HG03432 (cell line): ENCODE results near the gene SPAG17.
A peak's percentile ranks its signal among the peaks of the same experiment; 100 is the strongest.

Source experiments
- ATAC-seq: cut with Tn5 transposase; IDR thresholded peaks from one replicate; pipeline ENCODE4 v1.9.1; 2021; ENCODE audit warnings: mild to moderate bottlenecking, moderate library complexity; ENCODE audit not compliant: unreplicated experiment

SPAG17 gene

GRCh38 chr1:118081387-118081786, 103.6 kb downstream of the SPAG17 start:
- peak; percentile 84 for ATAC-seq

- no peak for ATAC-seq
Measured at GRCh38 chr1:118077331-118078045, 107.5 kb downstream of the SPAG17 start.

GRCh38 chr1:118075116-118075515, 109.9 kb downstream of the SPAG17 start:
- ATAC-seq = no peak

GRCh38 chr1:118073648-118074435, 111.2 kb downstream of the SPAG17 start:
- no peak for ATAC-seq

- ATAC-seq = no peak
Measured at GRCh38 chr1:118049981-118050380, 135.0 kb downstream of the SPAG17 start.

GRCh38 chr1:118047650-118048224, 137.3 kb downstream of the SPAG17 start:
- ATAC-seq = no peak

- no peak for ATAC-seq
Measured at GRCh38 chr1:118047006-118047649, 137.9 kb downstream of the SPAG17 start.

- ATAC-seq = no peak
Measured at GRCh38 chr1:118043624-118044023, 141.4 kb downstream of the SPAG17 start.

- ATAC-seq = no peak
Measured at GRCh38 chr1:118042501-118042900, 142.5 kb downstream of the SPAG17 start.

- no peak for ATAC-seq
Measured at GRCh38 chr1:118039170-118039569, 145.9 kb downstream of the SPAG17 start.

- ATAC-seq = no peak
Measured at GRCh38 chr1:118032883-118033282, 152.1 kb downstream of the SPAG17 start.

GRCh38 chr1:118028267-118028666, 156.8 kb downstream of the SPAG17 start:
- ATAC-seq = no peak

GRCh38 chr1:118023199-118023598, 161.8 kb downstream of the SPAG17 start:
- no peak for ATAC-seq

- no peak for ATAC-seq
Measured at GRCh38 chr1:118021668-118022067, 163.4 kb downstream of the SPAG17 start.

- ATAC-seq = no peak
Measured at GRCh38 chr1:118018060-118018459, 167.0 kb downstream of the SPAG17 start.

GRCh38 chr1:118013938-118014337, 171.1 kb downstream of the SPAG17 start:
- ATAC-seq = no peak

GRCh38 chr1:118013336-118013735, 171.7 kb downstream of the SPAG17 start:
- ATAC-seq = no peak

GRCh38 chr1:118012515-118013124, 172.4 kb downstream of the SPAG17 start:
- ATAC-seq = no peak

- ATAC-seq = no peak
Measured at GRCh38 chr1:118008011-118008410, 177.0 kb downstream of the SPAG17 start.

- ATAC-seq = no peak
Measured at GRCh38 chr1:118007391-118007790, 177.6 kb downstream of the SPAG17 start.

- no peak for ATAC-seq
Measured at GRCh38 chr1:118004312-118004711, 180.7 kb downstream of the SPAG17 start.
